IMR-90 (cell line): ENCODE measurements around the gene SERPINE2. TPM values are rescaled to one million over a fixed set of nuclear protein-coding genes. Genes with fewer than 3 reads are reported as not detected.

Experiments
- ATAC-seq: fragments of 200-7000 bp; cut with Tn5 transposase; 2 replicates; pipeline ENCODE4 v1.9.1; 2020; ENCODE audit warnings: low read depth, mild to moderate bottlenecking, moderate library complexity
- BruUV-seq: library from RNA; stranded (reverse); fragments of 400-500 nt; replicated peaks from 2 replicates; lab custom pipeline; 2021; lab: Mats Ljungman, UMichigan
- CTCF ChIA-PET: fragments of 300-600 bp; formaldehyde crosslinking; extraction: SDS; loops from one replicate; lab custom pipeline; 2021; ENCODE audit warnings: antibody characterized with exemption; lab: Yijun Ruan, JAX
- POLR2A ChIA-PET: fragments of 300-600 bp; sonication (Branson Sonifier 250); formaldehyde crosslinking; loops from one replicate; lab custom pipeline; 2022; ENCODE audit warnings: antibody characterized with exemption; ENCODE audit not compliant: unreplicated experiment; lab: Charles Lee
- DNase-seq: peaks from one replicate; pipeline ENCODE4 v3.0.0; 2013
- H2AFZ ChIP-seq: replicated peaks from 2 replicates; pipeline ENCODE3; 2013; ENCODE audit warnings: low read length, mild to moderate bottlenecking; ENCODE audit not compliant: poor library complexity
- H2AK5ac ChIP-seq: 2 replicates; pipeline ENCODE4 v1.6.1; 2013; ENCODE audit warnings: low read depth, low read length, inconsistent platforms
- H2AK9ac ChIP-seq: replicated peaks from 2 replicates; pipeline ENCODE3; 2013; ENCODE audit warnings: mild to moderate bottlenecking, low read depth, low read length, moderate library complexity; ENCODE audit not compliant: poor library complexity
- H2BK120ac ChIP-seq: 2 replicates; pipeline ENCODE4 v1.6.1; 2013; ENCODE audit warnings: low read depth, low read length, inconsistent platforms
- H2BK15ac ChIP-seq: 3 replicates; pipeline ENCODE4 v1.6.1; 2013; ENCODE audit warnings: low read depth, low read length, inconsistent platforms
- H2BK20ac ChIP-seq: 2 replicates; pipeline ENCODE4 v1.6.1; 2013; ENCODE audit warnings: low read depth, mild to moderate bottlenecking, inconsistent platforms, low read length, moderate library complexity
- H2BK5ac ChIP-seq: 2 replicates; pipeline ENCODE4 v1.6.1; 2013; ENCODE audit warnings: mild to moderate bottlenecking, low read depth, low read length, inconsistent platforms; ENCODE audit not compliant: poor library complexity, severe bottlenecking
- H3K14ac ChIP-seq: replicated peaks from 2 replicates; pipeline ENCODE4 v1.6.1; 2013; ENCODE audit warnings: low read depth, low read length, inconsistent platforms
- H3K18ac ChIP-seq: 2 replicates; pipeline ENCODE4 v1.6.1; 2013; ENCODE audit warnings: low read depth, low read length, control low read depth
- H3K23ac ChIP-seq: 2 replicates; pipeline ENCODE4 v1.6.1; 2013; ENCODE audit warnings: low read depth, low read length, inconsistent platforms
- H3K27ac ChIP-seq: 2 replicates; pipeline ENCODE4 v1.5.1; 2013; ENCODE audit warnings: mild to moderate bottlenecking, control low read depth, low read length; ENCODE audit not compliant: insufficient read depth
- H3K27me3 ChIP-seq: 2 replicates; pipeline ENCODE4 v1.6.1; 2013; ENCODE audit warnings: low read length; ENCODE audit not compliant: control insufficient read depth, insufficient read depth
- H3K36me3 ChIP-seq: 2 replicates; pipeline ENCODE4 v1.6.1; 2013; ENCODE audit warnings: low read length, mixed read lengths; ENCODE audit not compliant: control insufficient read depth, insufficient read depth
- H3K4ac ChIP-seq: 2 replicates; pipeline ENCODE4 v1.6.1; 2013; ENCODE audit warnings: low read depth, low read length, inconsistent platforms
- H3K4me1 ChIP-seq: 2 replicates; pipeline ENCODE4 v1.6.1; 2013; ENCODE audit warnings: low read length, mixed read lengths; ENCODE audit not compliant: control insufficient read depth, insufficient read depth
- H3K4me2 ChIP-seq: 2 replicates; pipeline ENCODE4 v1.6.1; 2013; ENCODE audit warnings: low read depth, mild to moderate bottlenecking, control low read depth, low read length, moderate library complexity
- H3K4me3 ChIP-seq: 2 replicates; pipeline ENCODE4 v1.5.1; 2013; ENCODE audit warnings: low read depth, mild to moderate bottlenecking, control low read depth, low read length, moderate library complexity; ENCODE audit not compliant: insufficient read depth
- H3K56ac ChIP-seq: 2 replicates; pipeline ENCODE4 v1.6.1; 2013; ENCODE audit warnings: low read length, inconsistent platforms; ENCODE audit not compliant: insufficient read depth; ENCODE audit errors: extremely low read depth
- H3K79me1 ChIP-seq, 2 experiments: 2 replicates each; pipeline ENCODE4 v1.6.1; 2013; ENCODE audit warnings: low read length in 2 of 2, inconsistent platforms in 1 of 2, low read depth in 1 of 2
- H3K9ac ChIP-seq: 2 replicates; pipeline ENCODE4 v1.6.1; 2013; ENCODE audit warnings: low read depth, low read length, control low read depth
- H3K9me1 ChIP-seq: 2 replicates; pipeline ENCODE4 v1.6.1; 2013; ENCODE audit warnings: low read length, inconsistent platforms; ENCODE audit not compliant: insufficient read depth
- H3K9me3 ChIP-seq: 2 replicates; pipeline ENCODE4 v1.6.1; 2013; ENCODE audit warnings: low read length; ENCODE audit not compliant: control insufficient read depth, insufficient read depth
- H4K20me1 ChIP-seq: 2 replicates; pipeline ENCODE4 v1.6.1; 2013; ENCODE audit warnings: low read length, inconsistent platforms; ENCODE audit not compliant: insufficient read depth
- H4K5ac ChIP-seq: 2 replicates; pipeline ENCODE4 v1.6.1; 2013; ENCODE audit warnings: mild to moderate bottlenecking, low read depth, low read length, control low read depth
- H4K8ac ChIP-seq, 2 experiments: 2 replicates each; pipeline ENCODE4 v1.6.1; 2013; ENCODE audit warnings: low read depth in 2 of 2, low read length in 2 of 2, control low read depth in 1 of 2, inconsistent platforms in 1 of 2
- H4K91ac ChIP-seq: 2 replicates; pipeline ENCODE4 v1.6.1; 2013; ENCODE audit warnings: low read depth, low read length, inconsistent platforms; ENCODE audit not compliant: insufficient read depth
- BHLHE40 ChIP-seq: fragments of 150-350 bp; IDR thresholded peaks from 2 replicates; pipeline ENCODE4 v1.6.1; 2016; ENCODE audit warnings: mild to moderate bottlenecking, low read depth, low read length
- CHD1 ChIP-seq: IDR thresholded peaks from 2 replicates; pipeline ENCODE4 v1.6.1; 2012; ENCODE audit warnings: low read depth, low read length, improper control_type of control experiment
- FOS ChIP-seq: fragments of 150-350 bp; IDR thresholded peaks from 2 replicates; pipeline ENCODE4 v1.6.1; 2016; ENCODE audit warnings: low read depth, low read length
- MAZ ChIP-seq: IDR thresholded peaks from 2 replicates; pipeline ENCODE4 v1.6.1; 2012; ENCODE audit warnings: low read depth, mild to moderate bottlenecking, low read length, improper control_type of control experiment, moderate library complexity, borderline replicate concordance
- NFE2L2 ChIP-seq: fragments of 150-350 bp; IDR thresholded peaks from 2 replicates; pipeline ENCODE4 v1.6.1; 2016; ENCODE audit warnings: low read depth, mild to moderate bottlenecking, low read length
- RCOR1 ChIP-seq: IDR thresholded peaks from 2 replicates; pipeline ENCODE4 v1.6.1; 2012; ENCODE audit warnings: mild to moderate bottlenecking, low read length, improper control_type of control experiment; ENCODE audit not compliant: insufficient replicate concordance
- RFX5 ChIP-seq: IDR thresholded peaks from 2 replicates; pipeline ENCODE4 v1.8.0; 2012; ENCODE audit warnings: low read depth, mild to moderate bottlenecking, low read length, moderate library complexity
- SMC3 ChIP-seq: fragments of 150-350 bp; IDR thresholded peaks from 2 replicates; pipeline ENCODE4 v1.6.1; 2016; ENCODE audit warnings: low read depth, mild to moderate bottlenecking, antibody characterized with exemption, low read length, moderate library complexity
- WGBS, 2 experiments: methylation state at CpG; one replicate each; pipeline versions ENCODE4 v1.1.5 to v1.1.7; 2013; ENCODE audit warnings: missing lambda C conversion rate in 2 of 2; ENCODE audit not compliant: insufficient read length in 1 of 2; ENCODE audit errors: extremely low coverage in 2 of 2; 5-methylcytosine and 5-hydroxymethylcytosine counted together
- dilution Hi-C: fragments of 300-500 bp; cut with HindIII; formaldehyde crosslinking; loops from one replicate; pipeline ENCODE4 v1.14.3; 2018; ENCODE audit warnings: low sequenced_read_pairs; ENCODE audit not compliant: unreplicated experiment
- in situ Hi-C: fragments of 300-500 bp; cut with MboI; formaldehyde crosslinking; loops from 3 replicates; pipeline ENCODE4 v1.14.3; 2019; ENCODE audit warnings: low sequenced_read_pairs, inconsistent platforms, mixed read lengths
- intact Hi-C: fragments of 100-400 bp; cut with micrococcal nuclease; formaldehyde crosslinking; loops from 2 replicates; pipeline ENCODE4 v1.10.0; 2022
- polyA plus RNA-seq, 3 experiments: library from polyadenylated mRNA; depleted of rRNA; stranded (reverse); fragments of >200 nt; gene quantifications; 2 replicates each; pipeline ENCODE4 v1.2.3, GENCODE V29; 2012; ENCODE audit warnings: low replicate concordance in 1 of 3
- total RNA-seq: library from RNA; depleted of rRNA; stranded (reverse); fragments of >200 nt; gene quantifications from 2 replicates; pipeline ENCODE4 v1.2.3, GENCODE V29; 2012

SERPINE2 gene
- total and polyA plus RNA-seq, 2 of the 4 experiments (the other 2 are of a cell fraction) = 24.0 to 62.7 TPM

GRCh38 chr2:223929571-223930102 lies 109.4 kb downstream of the SERPINE2 start:
- Histone ChIP-seq H3K4ac (peak overlapping the region; percentile 29; the same call in 1 of the 2 replicates), H3K36me3 (no peaks in the 10 kb centered on the region), H2AFZ (no peak overlapping the region), H2BK15ac (no peak overlapping the region), H3K56ac (no peak overlapping the region), H4K91ac (no peak overlapping the region), H2BK120ac (no peak overlapping the region), H3K4me3 (no peak overlapping the region), H3K9me3 (no peaks in the 10 kb centered on the region; the same call in none of the 2 replicates), H4K8ac (peak overlapping the region in 1 of 2 experiments; percentile 13; a peak in 1 of 4 replicates), H3K9ac (peak overlapping the region; percentile 5), H3K23ac (peak overlapping the region; percentile 21), H2BK20ac (no peak overlapping the region), H4K5ac (no peak overlapping the region), H3K4me2 (peak overlapping the region; percentile 67), H4K20me1 (peaks cover 47% of the 10 kb centered on the region), H3K79me1 (peaks cover 13 to 74% of the 10 kb centered on the region in 2 experiments; a peak in 3 of 4 replicates), H3K14ac (no peak overlapping the region; the same call in 1 of the 2 replicates), H2AK5ac (peak overlapping the region; percentile 55; the same call in 1 of the 2 replicates), H2BK5ac (peak overlapping the region; percentile 35), H3K4me1 (peaks cover 16% of the 10 kb centered on the region), H3K9me1 (peaks cover 13% of the 10 kb centered on the region), H3K18ac (0 out of 2 replicates have a peak overlapping the region, but pooled peaks have one; percentile 68), H3K27me3 (no peaks in the 10 kb centered on the region), H3K27ac (peak overlapping the region; percentile 58; the same call in 1 of the 2 replicates), H2AK9ac (no peak overlapping the region)
- DNase-seq = peak; percentile 48
- POLR2A ChIA-PET = interaction anchor here (0.7 kb wide), 1 partner anchor 13 kb away, joined by 3 read pairs; no protein-coding TSS in a partner anchor
- BruUV-seq = no TSS peak
- dilution Hi-C loops = no loop called here
- no peak for TF ChIP-seq NFE2L2
- TF ChIP-seq FOS = no peak
- TF ChIP-seq RCOR1 = no peak
- TF ChIP-seq SMC3 = no peak
- TF ChIP-seq CHD1 = no peak
- no peak for TF ChIP-seq MAZ
- no peak for TF ChIP-seq BHLHE40
- TF ChIP-seq RFX5 = no peak
- peak; percentile 48 for ATAC-seq
- CTCF ChIA-PET = interaction anchor here (0.7 kb wide), 1 partner anchor 423 kb away, joined by 3 read pairs; no protein-coding TSS in a partner anchor
- intact Hi-C loops = no loop called here
- no CpG with 5 or more reads among the region's 4 CpGs for WGBS, 2 experiments
- in situ Hi-C loops = no loop called here
